ENCODE results near the gene CUX1. TPM values are rescaled to one million over a fixed set of nuclear protein-coding genes. Genes with fewer than 3 reads are reported as not detected.

The CUX1 gene
- total RNA-seq, 1 experiment from 2014 or later = 53.5 TPM

DNA sequence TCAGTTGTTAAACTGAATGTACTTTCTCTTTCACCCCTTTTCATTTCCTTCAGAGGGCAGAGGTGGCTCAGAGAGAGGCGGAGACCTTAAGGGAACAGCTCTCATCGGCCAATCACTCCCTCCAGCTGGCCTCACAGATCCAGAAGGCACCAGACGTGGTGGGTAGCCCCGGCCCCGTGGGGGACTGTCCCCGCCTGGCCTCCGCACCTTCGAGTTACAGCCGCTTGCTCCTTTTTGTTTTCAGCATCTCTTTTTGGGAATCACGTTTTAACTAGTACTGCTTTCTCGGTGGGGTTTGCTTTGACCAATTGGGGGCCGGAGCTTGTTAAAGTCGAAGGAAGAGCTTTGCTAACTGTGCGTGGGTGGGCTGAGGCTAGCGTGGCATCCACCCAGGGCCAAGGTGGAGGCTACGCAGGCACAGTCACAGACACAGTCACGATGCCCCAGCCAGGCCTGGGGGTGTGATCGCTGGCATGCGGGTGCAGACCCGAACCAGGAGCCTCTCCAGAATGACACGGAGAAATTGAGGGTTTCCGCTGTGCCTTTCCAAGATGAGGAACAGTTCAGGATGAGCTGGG lies 353.1 kb downstream of the CUX1 start:
- H3K79me2 ChIP-seq (ENCODE audit: insufficient read depth, low read length) = no peaks in the 10 kb centered on the region
- no peak overlapping the region for H4K91ac ChIP-seq (ENCODE audit: insufficient read length, low read depth, low read length)
- H3K27ac ChIP-seq (ENCODE audit: insufficient read length, low read depth, low read length) = no peak overlapping the region
- H2AK5ac ChIP-seq (ENCODE audit: insufficient read length, low read length) = no peak overlapping the region
- no peaks in the 10 kb centered on the region for H4K20me1 ChIP-seq (ENCODE audit: control insufficient read depth, insufficient read depth, insufficient read length)
- H3K27me3 Mint-ChIP-seq (ENCODE audit: low read depth) = no peaks in the 10 kb centered on the region
- no peak overlapping the region for H4K8ac ChIP-seq (replicated peaks; ENCODE audit: insufficient read length, low read depth, low read length)
- H3K27ac Mint-ChIP-seq = peak overlapping the region in 2 of 3 experiments; percentile 34 to 91; a peak in 3 of 7 replicates
- no peak overlapping the region for H3K23ac ChIP-seq (ENCODE audit: insufficient read length, low read depth, low read length)
- no peak overlapping the region for H2BK5ac ChIP-seq (ENCODE audit: insufficient read length, low read length)
- TF ChIP-seq, protein P1, sequence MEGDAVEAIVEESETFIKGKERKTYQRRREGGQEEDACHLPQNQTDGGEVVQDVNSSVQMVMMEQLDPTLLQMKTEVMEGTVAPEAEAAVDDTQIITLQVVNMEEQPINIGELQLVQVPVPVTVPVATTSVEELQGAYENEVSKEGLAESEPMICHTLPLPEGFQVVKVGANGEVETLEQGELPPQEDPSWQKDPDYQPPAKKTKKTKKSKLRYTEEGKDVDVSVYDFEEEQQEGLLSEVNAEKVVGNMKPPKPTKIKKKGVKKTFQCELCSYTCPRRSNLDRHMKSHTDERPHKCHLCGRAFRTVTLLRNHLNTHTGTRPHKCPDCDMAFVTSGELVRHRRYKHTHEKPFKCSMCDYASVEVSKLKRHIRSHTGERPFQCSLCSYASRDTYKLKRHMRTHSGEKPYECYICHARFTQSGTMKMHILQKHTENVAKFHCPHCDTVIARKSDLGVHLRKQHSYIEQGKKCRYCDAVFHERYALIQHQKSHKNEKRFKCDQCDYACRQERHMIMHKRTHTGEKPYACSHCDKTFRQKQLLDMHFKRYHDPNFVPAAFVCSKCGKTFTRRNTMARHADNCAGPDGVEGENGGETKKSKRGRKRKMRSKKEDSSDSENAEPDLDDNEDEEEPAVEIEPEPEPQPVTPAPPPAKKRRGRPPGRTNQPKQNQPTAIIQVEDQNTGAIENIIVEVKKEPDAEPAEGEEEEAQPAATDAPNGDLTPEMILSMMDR (conservative IDR thresholded peaks at IDR 0.05) = no peak
- no peak overlapping the region for H2AFZ ChIP-seq (ENCODE audit: low read length)
- H3K4me1 Mint-ChIP-seq = peaks cover 0 to 14% of the 10 kb centered on the region in 2 experiments; a peak in 3 of 4 replicates
- no peaks in the 10 kb centered on the region for H3K27me3 ChIP-seq (ENCODE audit: insufficient read depth, low read length)
- H3K56ac ChIP-seq (ENCODE audit: insufficient read length, low read depth, low read length) = no peak overlapping the region
- peak; percentile 45 for DNase-seq
- no peaks in the 10 kb centered on the region for H3K79me1 ChIP-seq (ENCODE audit: insufficient read depth, low read depth, low read length, poor library complexity, severe bottlenecking)
- H3K18ac ChIP-seq (ENCODE audit: insufficient read length, low read depth, low read length) = no peak overlapping the region
- H3K4me3 Mint-ChIP-seq = no peak overlapping the region
- H3K4me1 ChIP-seq (ENCODE audit: insufficient read depth, low read length) = no peaks in the 10 kb centered on the region
- H2BK15ac ChIP-seq (ENCODE audit: low read depth, low read length) = no peak overlapping the region
- H3K23me2 ChIP-seq (ENCODE audit: insufficient read length, low read depth, low read length, poor library complexity, severe bottlenecking) = no peaks in the 10 kb centered on the region
- no peak overlapping the region for H2BK12ac ChIP-seq (ENCODE audit: insufficient read length, low read depth, low read length)
- H3K9me3 Mint-ChIP-seq = no peaks in the 10 kb centered on the region
- no peak overlapping the region for H4K5ac ChIP-seq (ENCODE audit: insufficient read length, low read depth, low read length)
- no peaks in the 10 kb centered on the region for H3K9me3 ChIP-seq (ENCODE audit: control insufficient read depth, low read depth, low read length)
- H3K4ac ChIP-seq (ENCODE audit: low read depth, low read length) = no peak overlapping the region
- H3K4me2 ChIP-seq (ENCODE audit: insufficient read depth, insufficient read length, low read length) = no peak overlapping the region
- H2BK120ac ChIP-seq (ENCODE audit: low read depth, low read length, poor library complexity, severe bottlenecking) = no peak overlapping the region
- WGBS (ENCODE audit: extremely low coverage, insufficient read length, low lambda C conversion rate) = no CpG with 5 or more reads among the region's 22 CpGs
- H2BK20ac ChIP-seq (ENCODE audit: low read depth, low read length, poor library complexity, severe bottlenecking) = no peak overlapping the region
- no peak overlapping the region for H3K14ac ChIP-seq (ENCODE audit: insufficient read depth, low read length)
- no peak overlapping the region for H3K9ac ChIP-seq (ENCODE audit: extremely low read depth, insufficient read length, low read length)
- H3K36me3 Mint-ChIP-seq (ENCODE audit: insufficient read depth in 1 of 3, low read depth in 3 of 3) = peaks cover 3 to 53% (median 33%) of the 10 kb centered on the region in 3 experiments; a peak in 6 of 7 replicates
- H3T11ph ChIP-seq (ENCODE audit: low read length) = no peak overlapping the region

Data from H9 (cell line).